ENCODE data around the gene RAI1.

GRCh38 chr17:17728146-17728545 lies 46.9 kb downstream of the RAI1 start:
- no peak for TF ChIP-seq BHLHE40 (IDR thresholded peaks at IDR 0.05; ENCODE audit: borderline replicate concordance)
- TF ChIP-seq SP1 (IDR thresholded peaks at IDR 0.05) = no peak
- no peak for TF ChIP-seq FOXM1 (IDR thresholded peaks at IDR 0.05; ENCODE audit: borderline replicate concordance)
- TF ChIP-seq FOXK2 (IDR thresholded peaks at IDR 0.05) = no peak
- no peak for TF ChIP-seq FOXA1 (IDR thresholded peaks at IDR 0.05)
- TF ChIP-seq LEF1 (IDR thresholded peaks at IDR 0.05; ENCODE audit: borderline replicate concordance) = no peak
- TF ChIP-seq TARDBP (IDR thresholded peaks at IDR 0.05) = no peak
- no peak for TF ChIP-seq NFRKB (IDR thresholded peaks at IDR 0.05)
- no peak for TF ChIP-seq SUZ12 (IDR thresholded peaks at IDR 0.05)
- no peak for TF ChIP-seq PKNOX1 (IDR thresholded peaks at IDR 0.05)

All from HEK293T (cell line).